UCSD-AML1 (cell line): Measurements from ENCODE around the gene DAPL1.
"Not testable (repeated sequence)": the region's sequence is repeated elsewhere in the genome, so short reads cannot be mapped to it uniquely, and the experiment has no call there.

ENCODE experiments used
- DNase-seq: peaks from one replicate; lab custom pipeline; 2025; ENCODE audit not compliant: unreplicated experiment; lab: John Stamatoyannopoulos, UW

DAPL1 gene

DNA sequence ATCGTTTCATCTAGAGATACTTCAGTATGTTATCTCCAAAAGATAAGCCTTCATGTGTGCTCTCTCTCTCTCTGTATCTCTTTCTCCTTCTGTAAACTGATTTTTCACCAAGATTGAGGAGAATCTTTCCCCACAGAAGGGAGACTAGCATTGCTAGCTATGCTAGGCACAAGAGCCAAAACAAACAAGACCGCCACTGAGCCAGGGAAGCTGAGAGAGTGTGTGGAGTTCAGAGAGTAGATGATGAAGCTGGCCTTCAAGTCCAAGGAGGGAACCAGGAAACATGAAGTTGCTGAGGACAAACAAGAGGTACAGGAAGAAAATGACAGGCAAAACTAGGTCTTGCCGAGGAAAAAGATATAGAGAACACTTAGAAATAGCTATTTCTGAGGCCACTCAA is 23.4 kb downstream of the DAPL1 start:
- DNase-seq, result no peak

DNA sequence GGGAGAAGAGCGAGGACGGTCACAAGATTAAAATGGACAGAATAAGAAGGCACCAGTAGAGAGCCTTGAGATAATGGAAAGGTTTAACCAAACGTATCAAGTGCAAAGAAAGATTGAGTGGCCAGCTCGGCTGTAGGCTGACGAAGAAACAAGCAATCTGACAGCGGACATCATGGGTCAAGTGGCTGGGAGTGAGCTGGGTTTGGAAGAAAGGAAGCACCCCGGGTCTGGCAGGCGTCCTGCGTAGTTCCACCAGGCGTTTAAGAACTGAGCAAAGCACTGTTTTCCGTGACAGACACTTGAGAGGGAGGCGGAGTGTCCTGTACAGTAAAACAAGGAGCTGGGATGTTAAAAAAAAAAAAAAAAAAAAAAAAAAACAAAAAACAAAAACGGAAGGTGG is 27.1 kb downstream of the DAPL1 start:
- DNase-seq, result no peak

DNA sequence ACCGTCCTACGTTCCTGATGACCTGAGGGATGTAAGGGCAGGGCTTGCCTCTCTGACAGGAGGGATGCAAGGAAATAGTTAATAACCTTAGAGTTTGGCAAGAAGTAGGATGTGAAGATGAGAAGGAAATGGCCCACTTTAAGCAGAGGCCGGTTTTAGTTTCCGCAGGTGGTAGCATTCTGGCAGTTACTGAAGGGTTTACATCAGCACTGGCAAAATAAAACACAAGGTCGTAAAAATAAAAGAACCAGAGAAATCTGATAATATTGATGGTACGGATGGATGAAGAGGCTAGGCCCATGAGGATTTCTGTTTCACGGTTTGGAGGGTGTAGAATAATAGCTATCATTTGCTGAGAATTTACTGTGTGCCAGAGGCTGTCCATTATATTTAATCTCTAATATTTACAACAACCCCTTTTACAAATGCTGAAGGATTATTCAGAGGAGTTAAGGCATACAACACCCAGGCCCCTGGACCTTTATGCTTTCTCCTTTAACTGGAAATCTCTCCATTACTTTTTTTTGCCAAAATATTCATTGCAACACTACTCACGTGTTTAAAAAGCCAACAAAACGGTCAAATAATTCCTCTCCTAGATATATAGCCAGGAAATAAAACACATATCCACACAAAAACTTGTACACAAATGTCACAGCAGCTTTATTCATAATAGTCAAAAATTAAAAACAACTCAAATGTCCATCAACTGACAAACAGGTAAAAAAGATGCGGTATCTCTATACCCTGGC is 28.5 kb downstream of the DAPL1 start:
- DNase-seq, result no peak

DNA sequence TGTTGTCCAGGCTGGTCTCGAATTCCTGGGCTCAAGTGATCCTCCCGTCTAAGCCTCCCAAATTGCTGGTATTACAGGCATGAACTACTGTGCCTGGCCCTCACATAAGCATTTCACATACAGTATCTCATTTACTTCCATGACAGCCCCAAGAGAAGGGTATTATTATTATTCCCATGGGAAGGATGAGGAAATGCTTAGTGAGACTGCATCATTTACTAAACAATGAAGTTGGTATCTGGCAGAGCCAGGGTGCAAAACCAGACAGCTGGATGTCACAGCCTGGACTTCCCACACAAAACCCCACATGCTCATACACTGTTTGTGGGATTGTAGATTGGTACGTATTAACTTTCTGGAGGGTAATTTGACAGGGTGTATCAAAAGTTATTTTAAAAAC is 29.9 kb downstream of the DAPL1 start:
- no peak for DNase-seq

DNA sequence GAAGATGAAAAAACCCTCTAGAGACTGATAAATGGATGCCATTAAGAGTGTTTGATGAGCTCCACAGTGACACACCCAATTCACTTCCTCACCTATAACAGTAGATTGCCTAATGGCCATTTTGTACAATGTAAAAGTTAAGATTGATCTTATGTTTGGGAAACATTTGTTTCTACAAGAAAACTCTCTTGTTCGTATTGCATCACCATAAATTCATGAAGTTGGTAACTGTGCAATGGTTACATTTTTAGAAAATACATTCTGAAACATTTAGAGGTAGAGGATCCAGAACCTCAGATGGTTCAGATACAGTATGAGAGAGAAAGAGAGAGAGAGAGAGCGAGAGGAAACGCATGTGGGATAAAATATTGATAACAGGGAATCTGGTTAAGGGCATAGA is 31.8 kb downstream of the DAPL1 start:
- DNase-seq, result no peak

DNA sequence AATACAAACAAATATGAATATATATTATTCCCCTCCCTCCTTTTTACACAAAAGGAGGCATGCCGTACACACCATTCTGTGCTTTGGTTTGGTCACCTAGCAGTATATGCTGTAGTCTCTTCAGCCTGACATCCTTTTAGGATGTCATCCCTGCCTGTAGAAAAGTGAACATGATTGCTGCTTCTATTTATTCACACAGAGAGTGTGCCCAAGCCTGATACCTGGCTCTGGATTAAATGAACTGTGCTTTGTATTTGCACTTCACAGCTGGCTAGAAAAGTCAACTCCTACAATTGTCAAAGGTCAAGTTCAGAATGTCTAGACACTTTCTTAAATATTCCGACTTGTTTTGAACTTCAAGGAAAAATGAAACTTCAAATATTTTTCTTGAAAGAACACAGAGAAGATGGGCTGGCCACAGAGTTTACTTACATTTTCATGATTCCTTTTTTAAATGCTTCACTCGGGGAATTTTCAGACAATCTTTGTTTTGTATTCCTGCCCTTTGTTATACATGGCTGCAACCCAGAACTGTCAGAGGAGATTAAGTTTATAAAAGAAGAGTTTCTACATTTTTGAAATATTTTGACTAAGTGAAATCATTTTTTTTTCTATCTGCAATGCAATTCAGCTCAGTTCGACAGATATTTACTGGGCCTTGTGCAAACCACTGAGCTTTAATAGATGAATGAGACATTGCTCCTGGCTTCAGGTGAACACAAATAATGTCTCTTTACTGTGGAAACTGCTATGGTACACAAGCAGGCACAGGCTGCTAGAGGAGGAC is 33.5 kb downstream of the DAPL1 start:
- no peak for DNase-seq

DNA sequence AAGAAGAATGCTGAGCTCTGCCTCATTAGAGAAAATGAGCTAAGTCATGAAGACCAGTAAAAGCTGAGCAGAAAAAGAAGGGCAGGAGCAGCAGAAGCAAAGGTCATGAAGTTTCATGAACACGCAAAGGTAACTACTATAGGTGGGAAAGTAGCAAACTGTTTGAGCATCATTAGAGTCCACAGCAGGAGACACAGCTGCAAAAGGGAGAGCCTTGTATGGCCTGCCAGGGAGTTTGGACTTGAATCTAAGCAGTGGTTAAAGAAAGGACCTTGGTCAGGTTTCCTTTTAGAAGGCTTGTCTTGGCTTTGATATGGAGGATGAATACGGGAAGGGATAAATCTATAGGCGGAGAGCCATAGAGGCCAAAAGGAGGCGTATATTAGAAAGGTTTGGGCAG is 34.0 kb downstream of the DAPL1 start:
- no peak for DNase-seq

DNA sequence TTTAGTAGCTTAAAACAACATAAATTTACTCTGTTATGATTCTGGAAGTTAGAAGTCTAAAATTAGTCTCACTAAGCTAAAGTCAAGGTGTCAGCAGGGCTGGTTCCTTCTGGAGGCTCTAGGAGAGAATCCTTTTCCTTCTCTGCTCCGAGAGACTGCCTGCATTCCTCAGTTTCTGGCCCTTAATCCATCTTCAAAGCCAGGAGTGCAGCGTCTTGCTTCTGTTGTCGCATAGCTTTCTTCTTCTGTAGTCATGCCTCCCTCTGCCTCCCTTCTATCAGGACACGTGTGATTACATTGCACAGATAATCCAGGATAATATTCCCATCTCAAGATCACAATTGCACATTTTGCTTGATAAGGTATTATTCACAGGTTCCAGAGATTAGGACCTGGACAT is 35.1 kb downstream of the DAPL1 start:
- DNase-seq, result no peak

DNA sequence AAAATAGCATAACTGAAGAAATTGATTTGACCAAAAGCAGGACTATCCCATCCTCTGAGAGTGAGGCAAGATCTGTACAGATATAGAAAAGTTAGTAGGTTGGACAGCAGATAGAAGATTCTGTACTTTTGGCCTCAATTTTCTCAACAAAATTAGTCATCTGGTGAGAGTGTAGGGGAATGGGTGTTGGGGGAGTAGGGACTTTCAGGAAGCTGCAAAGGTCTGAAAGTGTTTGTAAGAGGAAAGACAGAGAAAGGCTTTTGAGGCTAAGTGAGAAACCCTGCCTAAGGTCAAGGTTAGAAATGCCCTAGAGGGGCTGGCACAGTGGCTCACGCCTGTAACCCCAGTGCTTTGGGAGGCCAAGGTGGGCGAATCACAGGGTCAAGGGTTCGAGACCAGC is 40.3 kb downstream of the DAPL1 start:
- DNase-seq, result no peak

DNA sequence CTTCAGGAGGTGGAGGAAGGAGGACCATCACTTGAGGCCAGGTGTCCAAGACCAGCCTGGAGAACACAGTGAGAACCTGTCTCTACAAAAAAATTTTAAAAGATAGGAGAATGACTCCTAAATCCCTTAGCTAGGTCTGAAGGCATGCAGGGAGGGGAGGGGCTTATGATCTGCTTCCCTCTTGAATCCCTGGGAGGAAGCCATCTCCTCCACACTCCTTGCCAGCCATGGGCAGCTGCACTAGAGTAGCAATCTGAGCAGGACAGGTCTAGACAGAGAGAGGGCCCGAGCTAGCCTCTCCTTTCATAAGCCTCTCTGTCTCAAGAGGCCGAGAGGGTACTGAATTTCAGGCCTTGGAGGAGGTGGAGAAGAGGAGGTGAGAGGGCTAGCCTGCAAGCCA is 42.5 kb downstream of the DAPL1 start:
- no peak for DNase-seq

DNA sequence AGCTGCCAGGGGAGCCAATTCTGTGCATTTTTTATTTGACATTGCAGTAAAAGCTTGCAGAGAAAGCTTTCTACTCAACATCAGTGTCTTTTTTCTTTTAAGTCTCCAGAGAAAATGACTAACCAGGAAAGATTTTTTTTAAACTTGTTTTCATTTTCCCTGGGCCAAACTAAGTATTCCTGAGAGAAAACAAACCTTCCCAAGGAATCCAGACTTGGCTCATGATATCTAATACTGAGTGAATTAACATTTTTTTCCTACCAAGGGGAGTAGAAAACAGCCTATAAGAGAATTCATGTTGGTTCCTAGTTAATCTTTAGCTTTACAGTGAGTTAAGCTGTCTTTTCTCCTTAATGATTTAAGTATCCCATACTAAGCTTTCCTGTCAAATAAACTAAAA is 46.7 kb downstream of the DAPL1 start:
- no peak for DNase-seq

DNA sequence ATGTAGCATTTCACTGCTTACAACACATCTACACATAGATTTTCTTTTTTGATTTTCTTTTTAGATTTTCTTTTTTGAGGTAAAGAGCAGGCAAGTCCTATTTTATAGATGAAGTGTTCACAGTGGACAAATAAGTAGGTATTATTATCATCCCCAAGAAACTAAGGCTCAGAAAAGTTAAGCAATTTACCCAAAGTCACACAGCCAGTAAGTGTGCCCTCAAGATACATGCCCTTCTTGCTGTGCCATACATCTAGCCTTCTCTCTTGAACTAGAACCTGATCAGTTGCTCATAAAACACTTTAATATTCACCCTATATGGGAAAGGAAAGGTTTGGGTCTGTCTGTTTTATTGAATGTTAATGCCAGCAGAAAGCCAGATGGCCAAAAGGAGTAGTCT is 50.3 kb downstream of the DAPL1 start:
- DNase-seq, result no peak

DNA sequence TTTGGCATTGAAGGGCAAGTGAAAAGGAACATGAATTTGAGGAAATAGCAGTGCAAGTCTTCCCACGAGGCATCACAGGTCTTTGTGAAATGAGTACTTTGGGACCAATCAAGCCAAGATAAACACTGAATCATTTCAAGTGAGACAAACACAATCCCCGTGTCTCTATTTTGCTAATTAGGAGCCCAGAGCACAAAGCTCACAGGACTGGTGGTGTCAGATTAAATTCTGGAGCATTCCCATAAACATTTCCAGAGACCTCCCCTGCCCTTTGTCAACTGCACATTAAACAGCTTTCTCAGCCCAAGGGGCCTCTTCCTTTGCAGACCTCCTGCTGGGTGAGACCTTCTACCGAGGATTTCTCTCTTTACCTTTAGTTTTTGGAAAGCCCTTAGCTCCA is 50.7 kb downstream of the DAPL1 start:
- no peak for DNase-seq

DNA sequence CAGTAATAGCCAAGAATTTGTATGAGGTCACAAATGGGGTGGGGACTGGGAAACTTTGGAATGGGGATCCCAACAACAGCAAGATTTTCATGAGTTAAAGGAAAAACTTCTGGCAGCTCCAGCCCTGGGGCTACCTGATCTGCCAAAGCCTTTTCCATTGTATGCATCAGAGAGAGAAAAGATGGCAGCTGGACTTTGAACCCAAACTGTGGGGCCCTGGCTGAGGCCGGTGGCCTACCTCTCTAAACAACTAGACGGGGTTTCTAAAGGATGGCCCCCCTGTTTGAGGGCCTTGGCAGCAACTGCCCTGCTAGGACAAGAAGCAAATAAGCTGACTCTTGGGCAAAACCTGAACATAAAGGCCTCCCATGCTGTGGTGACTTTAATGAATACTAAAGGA is 52.4 kb downstream of the DAPL1 start:
- not testable (repeated sequence) for DNase-seq

DNA sequence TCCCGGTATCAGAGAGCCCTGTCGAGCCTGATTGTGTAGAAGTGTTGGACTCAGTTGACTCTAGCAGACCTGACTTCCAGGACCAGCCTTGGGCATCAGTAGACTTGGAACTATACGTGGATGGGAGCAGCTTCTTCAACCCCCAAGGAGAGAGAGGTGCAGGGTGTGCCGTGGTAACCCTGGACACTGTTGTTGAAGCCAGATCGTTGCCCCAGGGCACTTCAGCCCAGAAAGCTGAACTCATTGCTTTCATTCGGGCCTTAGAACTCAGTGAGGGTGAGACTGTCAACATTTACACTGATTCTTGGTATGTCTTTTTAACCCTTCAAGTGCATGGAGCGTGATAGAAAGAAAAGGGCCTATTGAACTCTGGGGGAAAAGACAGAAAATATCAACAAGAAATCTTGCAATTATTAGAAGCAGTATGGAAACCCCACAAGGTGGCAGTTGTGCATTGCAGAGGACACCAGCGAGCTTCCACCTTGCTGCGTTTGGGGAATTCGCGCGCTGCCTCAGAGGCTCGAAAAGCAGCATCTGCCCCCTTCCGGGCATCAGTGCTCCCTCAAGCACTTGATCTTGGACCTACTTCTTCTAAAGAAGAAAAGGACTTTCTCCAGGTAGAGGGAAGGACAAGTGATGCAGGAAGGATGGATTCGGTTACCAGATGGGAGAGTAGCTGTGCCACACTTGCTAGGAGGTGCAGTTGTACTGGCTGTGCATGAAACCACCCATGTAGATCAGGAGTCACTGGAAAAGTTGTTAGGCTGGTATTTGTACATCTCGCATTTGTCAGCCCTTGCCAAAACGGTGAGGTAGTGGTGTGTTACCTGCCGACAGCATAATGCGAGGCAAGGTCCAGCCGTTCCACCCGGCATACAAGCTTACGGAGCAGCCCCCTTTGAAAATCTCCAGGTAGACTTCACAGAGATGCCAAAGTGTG is 53.2 kb downstream of the DAPL1 start:
- DNase-seq, result not testable (repeated sequence)

DNA sequence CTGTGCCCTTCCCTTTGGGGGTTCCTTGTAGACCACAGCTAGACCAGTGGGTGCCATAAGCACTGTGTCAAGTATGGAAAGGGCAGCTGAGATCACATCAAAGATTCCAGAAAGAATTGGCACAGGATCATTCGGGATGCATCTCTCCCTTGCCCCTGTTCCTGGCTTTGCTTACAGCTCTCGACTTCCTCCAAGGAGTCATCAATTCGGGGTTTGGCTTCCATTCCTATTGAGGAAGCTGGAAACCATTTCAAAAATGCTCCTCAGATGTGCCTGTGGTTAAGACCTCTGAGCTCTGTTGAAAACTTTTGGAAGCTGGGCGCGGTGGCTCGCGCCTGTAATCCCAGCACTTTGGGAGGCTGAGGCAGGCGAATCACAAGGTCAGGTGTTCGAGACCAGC is 65.1 kb downstream of the DAPL1 start:
- DNase-seq, result not testable (repeated sequence)

DNA sequence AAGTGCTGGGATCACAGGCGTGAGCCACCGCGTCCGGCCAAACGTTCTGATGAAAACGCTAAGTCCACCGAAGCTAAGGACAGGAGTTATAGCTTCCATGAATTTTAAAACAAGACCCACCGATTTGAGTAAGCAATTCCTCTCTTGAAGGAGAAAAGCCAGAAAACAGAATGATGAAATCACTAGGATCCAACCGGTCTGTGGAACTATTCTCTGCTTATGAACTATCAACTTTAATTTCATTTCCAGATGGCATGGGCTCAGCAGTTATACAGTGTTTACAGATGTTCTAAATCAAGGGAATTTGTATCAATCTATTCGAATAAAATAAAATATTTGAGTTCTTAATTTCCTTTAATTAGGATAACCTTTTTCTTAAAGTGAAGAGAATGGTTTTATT is 66.5 kb downstream of the DAPL1 start:
- not testable (repeated sequence) for DNase-seq

DNA sequence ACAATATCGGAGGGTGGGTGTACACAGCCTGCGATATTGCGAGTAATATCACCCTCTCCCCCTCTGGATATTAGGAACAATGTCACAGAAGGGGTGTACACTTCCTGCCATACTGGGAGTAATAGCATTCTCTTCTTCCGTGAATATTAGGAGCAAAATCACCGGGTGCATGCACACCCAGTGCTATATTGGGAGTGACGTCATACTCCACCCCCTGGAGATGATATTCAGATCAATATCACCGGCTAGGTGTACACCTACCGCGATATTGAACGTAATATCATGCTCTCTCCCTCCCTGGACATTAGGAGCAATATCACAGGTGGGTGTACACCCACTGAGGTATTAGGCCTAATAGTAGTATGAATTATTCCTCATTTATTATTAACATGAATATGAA is 70.4 kb downstream of the DAPL1 start:
- DNase-seq, result not testable (repeated sequence)
